SK-N-SH treated with all-trans-retinoic acid at 6 μM for 48 hours (cell line): ENCODE measurements around the gene SLC30A5.

ENCODE experiments used
- ATAC-seq: fragments of 200-7000 bp; cut with Tn5 transposase; 3 replicates; pipeline ENCODE4 v1.9.1; 2020; ENCODE audit warnings: mild to moderate bottlenecking, moderate library complexity
- ARNTL ChIP-seq: fragments of 450-650 bp; formaldehyde crosslinking; IDR thresholded peaks from 2 replicates; pipeline ENCODE4 v1.5.0; 2020; ENCODE audit warnings: low read depth, mild to moderate bottlenecking, moderate library complexity, borderline replicate concordance
- BACH2 ChIP-seq: fragments of 250-450 bp; sonication (Bioruptor Pico); IDR thresholded peaks from 2 replicates; pipeline ENCODE4 v1.9.0; 2021; ENCODE audit warnings: mild to moderate bottlenecking, borderline replicate concordance
- CSDC2 ChIP-seq: fragments of 250-450 bp; sonication (Bioruptor Pico); IDR thresholded peaks from 2 replicates; pipeline ENCODE4 v1.5.0; 2020; ENCODE audit warnings: mild to moderate bottlenecking, moderate library complexity
- ESRRG ChIP-seq: fragments of 250-450 bp; sonication (Bioruptor Pico); IDR thresholded peaks from 2 replicates; pipeline ENCODE4 v1.6.1; 2021; ENCODE audit warnings: mild to moderate bottlenecking
- GLIS3 ChIP-seq: fragments of 250-450 bp; sonication (Bioruptor Pico); IDR thresholded peaks from 2 replicates; pipeline ENCODE4 v1.5.0; 2020; ENCODE audit warnings: mild to moderate bottlenecking, moderate library complexity
- ISL1 ChIP-seq: fragments of 250-450 bp; sonication (Bioruptor Pico); IDR thresholded peaks from 2 replicates; pipeline ENCODE4 v2.1.2; 2022; ENCODE audit warnings: mild to moderate bottlenecking, moderate library complexity
- OSR1 ChIP-seq: fragments of 250-450 bp; sonication (Bioruptor Pico); IDR thresholded peaks from 2 replicates; pipeline ENCODE4 v1.8.0; 2022; ENCODE audit warnings: moderate library complexity, mild to moderate bottlenecking, inconsistent platforms
- PPARA ChIP-seq: fragments of 250-450 bp; sonication (Bioruptor Pico); IDR thresholded peaks from 2 replicates; pipeline ENCODE4 v1.5.0; 2020; ENCODE audit warnings: mild to moderate bottlenecking, borderline replicate concordance
- RARB ChIP-seq: fragments of 250-450 bp; sonication (Bioruptor Pico); IDR thresholded peaks from 2 replicates; pipeline ENCODE4 v1.8.0; 2021; ENCODE audit warnings: mild to moderate bottlenecking, moderate library complexity
- TCF4 ChIP-seq: fragments of 250-450 bp; sonication (Bioruptor Pico); IDR thresholded peaks from 2 replicates; pipeline ENCODE4 v1.8.0; 2021; ENCODE audit warnings: mild to moderate bottlenecking, moderate library complexity, borderline replicate concordance
- TOX ChIP-seq: fragments of 250-450 bp; sonication (Bioruptor Pico); IDR thresholded peaks from 2 replicates; pipeline ENCODE4 v1.8.0; 2021; ENCODE audit warnings: mild to moderate bottlenecking, moderate library complexity, borderline replicate concordance
- ZC3H10 ChIP-seq: fragments of 250-450 bp; sonication (Bioruptor Pico); IDR thresholded peaks from 2 replicates; pipeline ENCODE4 v1.5.1; 2021; ENCODE audit warnings: mild to moderate bottlenecking, moderate library complexity
- ZFP3 ChIP-seq: fragments of 250-450 bp; sonication (Bioruptor Pico); IDR thresholded peaks from 2 replicates; pipeline ENCODE4 v1.5.0; 2020; ENCODE audit warnings: mild to moderate bottlenecking, moderate library complexity
- ZFP30 ChIP-seq: fragments of 450-650 bp; formaldehyde crosslinking; IDR thresholded peaks from 2 replicates; pipeline ENCODE4 v1.5.0; 2022; ENCODE audit warnings: mild to moderate bottlenecking, moderate library complexity
- ZNF565 ChIP-seq: fragments of 450-650 bp; formaldehyde crosslinking; conservative IDR thresholded peaks from 2 replicates; pipeline ENCODE4 v1.5.0; 2020; ENCODE audit warnings: low read depth, mild to moderate bottlenecking, moderate library complexity
- ZNF70 ChIP-seq: fragments of 450-650 bp; formaldehyde crosslinking; IDR thresholded peaks from 2 replicates; pipeline ENCODE4 v1.5.0; 2020; ENCODE audit warnings: mild to moderate bottlenecking, moderate library complexity
- ZNF8 ChIP-seq: fragments of 450-650 bp; formaldehyde crosslinking; IDR thresholded peaks from 2 replicates; pipeline ENCODE4 v1.5.0; 2020; ENCODE audit warnings: mild to moderate bottlenecking, moderate library complexity
- TF ChIP-seq, protein P1 (sequence below): fragments of 250-450 bp; sonication (Bioruptor Pico); IDR thresholded peaks from 2 replicates; pipeline ENCODE4 v1.5.1; 2021; ENCODE audit warnings: mild to moderate bottlenecking, moderate library complexity
- TF ChIP-seq, protein P2 (sequence below): fragments of 250-450 bp; sonication (Bioruptor Pico); IDR thresholded peaks from 2 replicates; pipeline ENCODE4 v1.5.0; 2020; ENCODE audit warnings: mild to moderate bottlenecking, moderate library complexity
- TF ChIP-seq, protein P3 (sequence below): fragments of 250-450 bp; sonication (Bioruptor Pico); IDR thresholded peaks from 2 replicates; pipeline ENCODE4 v1.8.0; 2021; ENCODE audit warnings: low read depth, mild to moderate bottlenecking, moderate library complexity, borderline replicate concordance
- TF ChIP-seq, protein P4 (sequence below): fragments of 250-450 bp; sonication (Bioruptor Pico); IDR thresholded peaks from 2 replicates; pipeline ENCODE4 v1.8.0; 2020; ENCODE audit warnings: mild to moderate bottlenecking, moderate library complexity, borderline replicate concordance
- TF ChIP-seq, protein P5 (sequence below): fragments of 250-450 bp; sonication (Bioruptor Pico); IDR thresholded peaks from 2 replicates; pipeline ENCODE4 v1.5.1; 2020; ENCODE audit warnings: low read depth, mild to moderate bottlenecking, moderate library complexity

SLC30A5 gene

DNA sequence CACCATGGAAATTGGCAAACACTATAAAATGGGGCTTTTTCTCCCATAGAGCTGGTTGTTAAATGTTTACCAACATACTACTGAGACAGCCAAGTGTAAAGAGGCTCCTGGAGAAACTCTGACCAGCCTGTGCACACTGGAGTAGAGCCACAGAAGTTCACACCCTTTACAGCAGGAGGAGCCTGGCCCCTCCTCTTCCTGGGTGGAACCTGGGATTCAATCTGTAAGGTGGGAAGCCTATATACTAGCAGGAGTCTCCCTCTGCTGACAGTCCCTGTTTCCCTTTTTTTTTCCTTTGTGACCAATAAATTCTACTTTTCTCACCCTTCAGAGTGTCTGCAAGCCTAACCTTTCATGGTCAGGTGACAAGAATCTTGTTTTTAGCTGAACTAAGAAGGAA, 10.4 kb upstream of the SLC30A5 start:
- TF ChIP-seq, protein P1, sequence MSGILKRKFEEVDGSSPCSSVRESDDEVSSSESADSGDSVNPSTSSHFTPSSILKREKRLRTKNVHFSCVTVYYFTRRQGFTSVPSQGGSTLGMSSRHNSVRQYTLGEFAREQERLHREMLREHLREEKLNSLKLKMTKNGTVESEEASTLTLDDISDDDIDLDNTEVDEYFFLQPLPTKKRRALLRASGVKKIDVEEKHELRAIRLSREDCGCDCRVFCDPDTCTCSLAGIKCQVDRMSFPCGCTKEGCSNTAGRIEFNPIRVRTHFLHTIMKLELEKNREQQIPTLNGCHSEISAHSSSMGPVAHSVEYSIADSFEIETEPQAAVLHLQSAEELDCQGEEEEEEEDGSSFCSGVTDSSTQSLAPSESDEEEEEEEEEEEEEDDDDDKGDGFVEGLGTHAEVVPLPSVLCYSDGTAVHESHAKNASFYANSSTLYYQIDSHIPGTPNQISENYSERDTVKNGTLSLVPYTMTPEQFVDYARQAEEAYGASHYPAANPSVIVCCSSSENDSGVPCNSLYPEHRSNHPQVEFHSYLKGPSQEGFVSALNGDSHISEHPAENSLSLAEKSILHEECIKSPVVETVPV (CRISPR knock-in tag): no peak
- TF ChIP-seq ZNF565 (CRISPR knock-in tag) (no peak), ESRRG (CRISPR knock-in tag) (no peak), ISL1 (CRISPR knock-in tag) (no peak), GLIS3 (CRISPR knock-in tag) (no peak), ZFP30 (CRISPR knock-in tag) (no peak), TOX (CRISPR knock-in tag) (no peak), BACH2 (CRISPR knock-in tag) (no peak), ZNF70 (no peak), ZNF8 (CRISPR knock-in tag) (no peak), CSDC2 (CRISPR knock-in tag) (no peak), ZFP3 (no peak), RARB (CRISPR knock-in tag) (no peak)
- TF ChIP-seq, protein P2, sequence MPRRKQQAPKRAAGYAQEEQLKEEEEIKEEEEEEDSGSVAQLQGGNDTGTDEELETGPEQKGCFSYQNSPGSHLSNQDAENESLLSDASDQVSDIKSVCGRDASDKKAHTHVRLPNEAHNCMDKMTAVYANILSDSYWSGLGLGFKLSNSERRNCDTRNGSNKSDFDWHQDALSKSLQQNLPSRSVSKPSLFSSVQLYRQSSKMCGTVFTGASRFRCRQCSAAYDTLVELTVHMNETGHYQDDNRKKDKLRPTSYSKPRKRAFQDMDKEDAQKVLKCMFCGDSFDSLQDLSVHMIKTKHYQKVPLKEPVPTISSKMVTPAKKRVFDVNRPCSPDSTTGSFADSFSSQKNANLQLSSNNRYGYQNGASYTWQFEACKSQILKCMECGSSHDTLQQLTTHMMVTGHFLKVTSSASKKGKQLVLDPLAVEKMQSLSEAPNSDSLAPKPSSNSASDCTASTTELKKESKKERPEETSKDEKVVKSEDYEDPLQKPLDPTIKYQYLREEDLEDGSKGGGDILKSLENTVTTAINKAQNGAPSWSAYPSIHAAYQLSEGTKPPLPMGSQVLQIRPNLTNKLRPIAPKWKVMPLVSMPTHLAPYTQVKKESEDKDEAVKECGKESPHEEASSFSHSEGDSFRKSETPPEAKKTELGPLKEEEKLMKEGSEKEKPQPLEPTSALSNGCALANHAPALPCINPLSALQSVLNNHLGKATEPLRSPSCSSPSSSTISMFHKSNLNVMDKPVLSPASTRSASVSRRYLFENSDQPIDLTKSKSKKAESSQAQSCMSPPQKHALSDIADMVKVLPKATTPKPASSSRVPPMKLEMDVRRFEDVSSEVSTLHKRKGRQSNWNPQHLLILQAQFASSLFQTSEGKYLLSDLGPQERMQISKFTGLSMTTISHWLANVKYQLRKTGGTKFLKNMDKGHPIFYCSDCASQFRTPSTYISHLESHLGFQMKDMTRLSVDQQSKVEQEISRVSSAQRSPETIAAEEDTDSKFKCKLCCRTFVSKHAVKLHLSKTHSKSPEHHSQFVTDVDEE (CRISPR knock-in tag): no peak
- TF ChIP-seq, protein P3, sequence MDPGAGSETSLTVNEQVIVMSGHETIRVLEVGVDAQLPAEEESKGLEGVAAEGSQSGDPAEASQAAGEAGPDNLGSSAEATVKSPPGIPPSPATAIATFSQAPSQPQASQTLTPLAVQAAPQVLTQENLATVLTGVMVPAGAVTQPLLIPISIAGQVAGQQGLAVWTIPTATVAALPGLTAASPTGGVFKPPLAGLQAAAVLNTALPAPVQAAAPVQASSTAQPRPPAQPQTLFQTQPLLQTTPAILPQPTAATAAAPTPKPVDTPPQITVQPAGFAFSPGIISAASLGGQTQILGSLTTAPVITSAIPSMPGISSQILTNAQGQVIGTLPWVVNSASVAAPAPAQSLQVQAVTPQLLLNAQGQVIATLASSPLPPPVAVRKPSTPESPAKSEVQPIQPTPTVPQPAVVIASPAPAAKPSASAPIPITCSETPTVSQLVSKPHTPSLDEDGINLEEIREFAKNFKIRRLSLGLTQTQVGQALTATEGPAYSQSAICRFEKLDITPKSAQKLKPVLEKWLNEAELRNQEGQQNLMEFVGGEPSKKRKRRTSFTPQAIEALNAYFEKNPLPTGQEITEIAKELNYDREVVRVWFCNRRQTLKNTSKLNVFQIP: no peak
- TF ChIP-seq, protein P4, sequence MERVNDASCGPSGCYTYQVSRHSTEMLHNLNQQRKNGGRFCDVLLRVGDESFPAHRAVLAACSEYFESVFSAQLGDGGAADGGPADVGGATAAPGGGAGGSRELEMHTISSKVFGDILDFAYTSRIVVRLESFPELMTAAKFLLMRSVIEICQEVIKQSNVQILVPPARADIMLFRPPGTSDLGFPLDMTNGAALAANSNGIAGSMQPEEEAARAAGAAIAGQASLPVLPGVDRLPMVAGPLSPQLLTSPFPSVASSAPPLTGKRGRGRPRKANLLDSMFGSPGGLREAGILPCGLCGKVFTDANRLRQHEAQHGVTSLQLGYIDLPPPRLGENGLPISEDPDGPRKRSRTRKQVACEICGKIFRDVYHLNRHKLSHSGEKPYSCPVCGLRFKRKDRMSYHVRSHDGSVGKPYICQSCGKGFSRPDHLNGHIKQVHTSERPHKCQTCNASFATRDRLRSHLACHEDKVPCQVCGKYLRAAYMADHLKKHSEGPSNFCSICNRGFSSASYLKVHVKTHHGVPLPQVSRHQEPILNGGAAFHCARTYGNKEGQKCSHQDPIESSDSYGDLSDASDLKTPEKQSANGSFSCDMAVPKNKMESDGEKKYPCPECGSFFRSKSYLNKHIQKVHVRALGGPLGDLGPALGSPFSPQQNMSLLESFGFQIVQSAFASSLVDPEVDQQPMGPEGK (CRISPR knock-in tag): no peak
- TF ChIP-seq, all 23 proteins: peak for 0
- ATAC-seq: peak; percentile 71

DNA sequence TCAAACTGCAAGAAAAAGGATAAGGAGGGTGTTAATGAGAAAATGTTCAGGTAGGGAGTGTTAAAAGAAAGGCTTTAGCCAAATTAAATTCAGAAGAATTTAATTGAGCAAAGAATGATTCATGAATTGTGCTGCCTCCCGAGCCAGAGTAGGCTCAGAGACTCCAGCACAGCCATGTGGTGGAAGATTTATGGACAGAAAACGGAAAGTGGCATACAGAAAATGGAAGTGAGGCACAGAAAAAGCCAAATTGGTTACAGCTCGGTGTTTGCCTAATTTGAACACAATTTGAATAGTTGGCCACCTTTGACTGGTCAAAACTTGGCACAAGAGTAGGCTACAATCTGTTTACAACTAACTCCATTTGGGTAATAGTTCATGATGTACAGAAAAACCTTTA, 9.6 kb upstream of the SLC30A5 start:
- no peak for TF ChIP-seq BACH2 (CRISPR knock-in tag)
- TF ChIP-seq OSR1 (CRISPR knock-in tag): no peak
- no peak for TF ChIP-seq ZNF565 (CRISPR knock-in tag)
- no peak for TF ChIP-seq PPARA
- TF ChIP-seq, protein P2 (CRISPR knock-in tag): no peak
- TF ChIP-seq ARNTL (CRISPR knock-in tag): no peak
- TF ChIP-seq RARB (CRISPR knock-in tag): no peak
- TF ChIP-seq ESRRG (CRISPR knock-in tag): no peak
- TF ChIP-seq ZFP30 (CRISPR knock-in tag): no peak
- no peak for TF ChIP-seq GLIS3 (CRISPR knock-in tag)
- TF ChIP-seq, protein P1 (CRISPR knock-in tag): no peak
- no peak for TF ChIP-seq ZC3H10 (CRISPR knock-in tag)
- TF ChIP-seq, protein P5, sequence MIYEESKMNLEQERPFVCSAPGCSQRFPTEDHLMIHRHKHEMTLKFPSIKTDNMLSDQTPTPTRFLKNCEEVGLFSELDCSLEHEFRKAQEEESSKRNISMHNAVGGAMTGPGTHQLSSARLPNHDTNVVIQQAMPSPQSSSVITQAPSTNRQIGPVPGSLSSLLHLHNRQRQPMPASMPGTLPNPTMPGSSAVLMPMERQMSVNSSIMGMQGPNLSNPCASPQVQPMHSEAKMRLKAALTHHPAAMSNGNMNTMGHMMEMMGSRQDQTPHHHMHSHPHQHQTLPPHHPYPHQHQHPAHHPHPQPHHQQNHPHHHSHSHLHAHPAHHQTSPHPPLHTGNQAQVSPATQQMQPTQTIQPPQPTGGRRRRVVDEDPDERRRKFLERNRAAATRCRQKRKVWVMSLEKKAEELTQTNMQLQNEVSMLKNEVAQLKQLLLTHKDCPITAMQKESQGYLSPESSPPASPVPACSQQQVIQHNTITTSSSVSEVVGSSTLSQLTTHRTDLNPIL (CRISPR knock-in tag): no peak
- TF ChIP-seq, protein P3: no peak
- no peak for TF ChIP-seq TCF4 (CRISPR knock-in tag)
- TF ChIP-seq ZNF70: no peak
- TF ChIP-seq, all 23 proteins: peak for 0
- no peak for ATAC-seq
